ENCODE results near the gene VCL.

- TF ChIP-seq MAX (IDR thresholded peaks at IDR 0.05) (no peak), FOXM1 (IDR thresholded peaks at IDR 0.05; ENCODE audit: borderline replicate concordance, low read depth) (no peak), CREB1 (IDR thresholded peaks at IDR 0.05; ENCODE audit: low read depth) (no peak), RAD21 (IDR thresholded peaks at IDR 0.05; ENCODE audit: low read depth) (no peak), NFIC (IDR thresholded peaks at IDR 0.05) (no peak), EP300 (IDR thresholded peaks at IDR 0.05; ENCODE audit: borderline replicate concordance) (no peak), ZBTB7A (IDR thresholded peaks at IDR 0.05; ENCODE audit: low read depth) (no peak), TAF1 (IDR thresholded peaks at IDR 0.05; ENCODE audit: low read depth) (no peak), YY1 (IDR thresholded peaks at IDR 0.05; ENCODE audit: low read depth) (no peak)
Observed at GRCh38 chr10:74061104-74061503, 63.2 kb downstream of the VCL start.
